ENCODE measurements around the gene BIRC2.

Gene BIRC2

DNA sequence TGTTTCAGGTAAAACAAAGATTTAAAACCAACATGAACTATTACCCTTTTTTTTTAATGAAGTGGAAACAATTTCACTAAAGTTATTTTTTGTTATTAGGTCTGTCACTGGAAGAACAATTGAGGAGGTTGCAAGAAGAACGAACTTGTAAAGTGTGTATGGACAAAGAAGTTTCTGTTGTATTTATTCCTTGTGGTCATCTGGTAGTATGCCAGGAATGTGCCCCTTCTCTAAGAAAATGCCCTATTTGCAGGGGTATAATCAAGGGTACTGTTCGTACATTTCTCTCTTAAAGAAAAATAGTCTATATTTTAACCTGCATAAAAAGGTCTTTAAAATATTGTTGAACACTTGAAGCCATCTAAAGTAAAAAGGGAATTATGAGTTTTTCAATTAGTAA, 30.9 kb downstream of the BIRC2 start:
- DNase-seq: no peak

DNA sequence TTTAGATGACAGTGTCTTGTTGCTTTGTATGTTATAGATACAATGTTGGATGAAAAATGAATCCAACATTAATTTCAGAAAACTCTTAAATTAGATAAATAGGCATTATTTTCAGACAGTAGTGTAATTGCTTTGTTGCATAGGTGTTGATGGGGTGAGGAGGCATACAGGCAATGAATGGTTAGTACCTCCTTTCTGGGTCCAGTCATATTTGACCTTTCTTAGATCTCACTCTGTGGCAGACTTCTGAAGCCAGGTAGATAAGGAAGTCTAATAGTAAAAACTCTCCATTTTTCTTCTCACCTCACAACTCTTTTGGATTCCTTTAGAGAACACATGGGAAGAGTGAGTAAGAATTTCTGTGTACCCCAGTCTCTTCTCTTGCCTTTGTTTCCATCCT, 31.8 kb downstream of the BIRC2 start:
- no peak for DNase-seq

DNA sequence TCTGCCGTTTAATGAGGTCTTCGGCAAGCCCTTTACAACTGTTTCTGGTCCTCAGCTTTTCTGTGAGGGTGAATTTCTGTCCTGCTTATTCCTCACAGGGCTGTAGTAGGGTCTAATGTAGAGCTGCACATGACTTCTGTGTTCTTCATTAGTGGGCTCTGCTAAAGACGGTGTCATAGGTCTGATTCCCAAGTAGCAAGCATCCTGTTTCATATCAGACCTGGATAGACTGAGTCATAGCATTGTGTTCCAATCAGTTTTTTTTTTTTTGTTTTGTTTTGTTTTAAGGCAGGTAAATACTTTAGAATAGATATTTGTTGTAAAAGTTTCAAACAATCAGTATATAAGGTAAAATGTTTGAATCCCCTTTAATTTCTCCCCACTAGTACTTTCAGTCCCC, 35.4 kb downstream of the BIRC2 start:
- no peak for DNase-seq

DNA sequence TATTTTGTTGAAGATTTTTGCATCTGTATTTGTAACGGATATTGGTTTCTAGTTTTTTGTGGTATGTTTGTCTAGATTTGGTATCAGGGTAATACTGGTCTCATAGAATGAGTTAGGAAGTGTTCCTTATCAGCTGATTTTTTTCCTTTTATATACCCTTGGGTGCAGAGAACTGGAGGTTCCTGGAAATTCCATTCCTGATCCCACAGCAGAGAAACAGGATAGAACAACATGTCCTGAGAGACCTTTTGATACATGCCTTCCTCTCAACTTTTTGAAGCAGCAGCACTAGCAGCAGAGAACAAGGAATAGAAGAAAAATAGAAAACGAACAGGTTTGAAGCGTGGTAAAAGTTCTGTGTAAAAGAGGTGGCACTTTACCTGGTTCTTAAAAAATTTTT, 36.8 kb downstream of the BIRC2 start:
- DNase-seq: no peak

DNA sequence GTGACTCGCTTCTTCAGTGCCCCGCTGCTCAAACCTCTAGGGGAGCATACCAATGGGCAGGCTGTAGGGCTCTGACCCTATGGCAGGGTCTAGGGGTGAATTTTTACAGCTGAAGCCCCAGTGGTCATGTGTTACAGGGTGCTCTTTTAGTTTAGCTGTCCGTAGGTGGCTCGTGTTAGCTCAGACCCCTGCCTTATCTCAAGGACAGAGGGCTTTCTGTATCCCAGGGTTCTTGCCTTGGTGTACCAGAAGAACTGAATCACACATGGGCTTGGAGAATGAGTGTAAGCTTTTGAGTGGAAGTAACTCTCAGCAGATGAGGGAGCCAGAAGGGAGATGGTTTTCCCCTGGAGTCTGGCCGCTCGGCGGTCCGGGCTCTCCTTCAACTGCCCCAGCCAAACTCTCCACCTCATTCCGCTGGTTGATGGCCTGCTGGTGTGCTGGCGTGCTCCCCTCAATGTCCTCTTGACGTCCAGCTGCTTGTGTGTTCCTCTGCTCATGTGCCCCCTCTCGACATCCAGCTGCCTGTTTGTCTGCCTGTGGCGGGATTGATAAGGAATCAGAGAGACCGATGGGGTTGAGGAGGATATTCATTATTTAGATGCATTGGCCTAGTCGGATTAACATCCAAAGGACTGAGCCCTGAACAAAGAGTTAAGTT, 37.5 kb downstream of the BIRC2 start:
- DNase-seq: no peak

DNA sequence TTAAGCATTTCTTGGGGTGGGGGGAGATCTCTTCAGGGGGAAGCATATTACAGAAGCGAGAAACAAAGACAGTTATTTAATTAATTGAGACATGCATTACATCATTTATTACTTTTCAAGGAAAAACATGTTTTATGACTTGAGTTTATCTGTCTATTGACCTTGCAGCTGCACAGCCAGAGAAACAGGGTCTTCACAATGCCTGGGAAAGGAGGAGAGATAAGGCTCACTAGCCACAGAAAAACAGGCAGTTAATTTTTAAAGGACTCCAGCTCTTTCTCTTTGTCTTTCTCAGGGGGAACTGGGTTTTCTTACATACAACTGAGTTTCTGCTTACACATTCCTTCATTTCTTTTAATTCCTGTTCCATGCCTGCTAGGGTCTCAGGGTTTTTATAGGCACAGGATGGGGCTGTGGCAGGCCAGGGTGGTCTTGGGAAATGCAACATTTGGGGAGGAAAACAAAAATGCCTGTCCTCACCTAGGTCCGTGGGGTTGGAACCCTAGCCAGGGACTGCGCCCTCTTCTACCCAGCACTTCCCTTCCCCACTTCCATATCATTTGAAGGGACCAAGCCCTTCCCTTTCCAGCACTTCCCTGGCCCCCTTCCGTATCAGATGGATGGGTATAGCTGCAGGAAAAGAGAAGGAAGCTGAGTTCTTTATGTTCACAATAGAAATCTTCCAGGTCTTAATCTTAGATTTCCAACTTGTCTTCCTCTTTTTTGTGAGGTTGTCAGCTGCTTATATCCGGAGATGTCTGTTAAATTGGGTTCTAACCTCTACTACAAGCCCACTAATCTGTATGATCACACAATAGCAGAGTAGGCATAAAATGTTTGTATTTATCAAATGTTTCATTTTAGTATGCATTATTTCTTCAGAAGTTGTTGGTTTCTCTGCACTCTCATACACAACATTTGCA, 38.3 kb downstream of the BIRC2 start:
- no peak for DNase-seq

DNA sequence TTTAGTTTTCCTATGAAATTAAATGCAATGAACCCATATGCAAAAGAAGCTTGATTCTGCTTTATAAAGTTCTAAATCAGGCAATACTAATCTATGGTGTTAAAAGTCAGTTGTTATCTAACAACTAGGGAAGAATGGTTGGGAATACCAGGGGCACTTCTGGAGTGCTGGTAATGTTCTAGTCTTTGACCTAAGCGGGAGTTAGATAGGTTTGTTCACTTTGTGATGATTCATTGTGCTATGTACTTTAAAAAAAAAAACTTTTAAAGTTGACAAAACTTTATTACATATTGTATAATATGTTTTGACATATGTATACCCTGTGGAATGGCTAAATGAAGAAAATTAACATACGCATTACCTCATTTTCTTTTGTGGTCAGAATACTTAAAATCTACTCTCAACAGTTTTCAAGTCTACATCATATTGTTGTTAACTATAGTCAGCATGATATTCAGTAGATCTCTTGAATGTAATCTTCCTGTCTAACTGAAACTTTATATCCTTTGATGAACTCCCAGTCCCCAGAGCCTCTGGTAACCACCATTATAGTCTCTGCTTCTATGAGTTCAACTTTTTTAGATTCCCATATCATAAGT, 39.2 kb downstream of the BIRC2 start:
- no peak for DNase-seq

DNA sequence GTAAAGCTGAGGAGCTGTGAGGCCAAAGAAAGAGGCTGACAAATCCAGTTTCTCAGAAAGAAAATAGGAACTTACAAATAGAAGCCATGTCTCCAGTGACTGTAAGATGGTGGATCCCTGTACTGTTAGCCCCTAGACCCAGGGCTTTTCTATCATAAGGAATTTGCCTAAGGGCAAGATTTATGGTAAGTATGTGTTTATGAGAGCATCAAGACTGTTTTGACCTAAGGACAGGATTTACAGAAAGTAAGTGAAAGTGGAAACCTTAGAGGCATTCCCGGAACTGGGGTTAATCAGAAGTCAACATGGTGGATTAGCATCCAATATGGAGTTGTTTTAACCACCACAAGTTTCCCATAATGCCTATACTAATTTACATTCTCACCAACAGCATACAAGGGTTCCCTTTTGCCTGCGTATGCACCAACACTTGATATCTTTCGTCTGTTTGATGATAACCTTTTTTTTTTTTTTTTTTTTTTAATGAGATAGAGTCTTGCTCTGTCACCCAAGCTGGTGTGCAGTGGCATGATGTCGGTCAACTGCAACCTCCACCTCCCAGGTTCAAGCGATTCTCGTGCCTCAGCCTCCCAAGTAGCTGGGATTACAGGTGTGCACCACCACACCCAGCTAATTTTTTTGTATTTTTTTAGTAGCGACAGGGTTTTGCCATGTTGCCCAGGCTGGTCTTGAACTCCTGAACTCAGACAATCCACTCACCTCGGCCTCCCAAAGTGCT, 40.2 kb downstream of the BIRC2 start:
- DNase-seq: no peak

DNA sequence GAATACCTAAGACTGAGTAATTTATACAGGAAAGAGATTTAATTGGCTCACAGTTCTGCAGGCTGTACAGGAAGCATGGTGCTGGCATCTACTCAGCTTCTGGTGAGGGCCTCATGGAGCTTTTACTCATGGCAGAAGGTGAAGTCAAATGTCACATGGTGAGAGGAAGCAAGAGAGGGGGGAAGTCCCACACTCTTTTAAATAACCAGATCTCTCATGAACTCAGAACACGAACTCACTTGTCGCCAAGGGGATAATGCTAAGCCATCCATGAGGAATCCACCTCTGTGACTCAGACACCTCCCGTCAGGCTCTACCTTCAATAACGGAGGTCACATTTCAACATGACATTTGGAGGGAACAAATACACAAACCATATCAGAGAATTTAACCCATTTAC, 42.2 kb downstream of the BIRC2 start:
- DNase-seq: peak in 1 of 2 experiments; percentile 33

DNA sequence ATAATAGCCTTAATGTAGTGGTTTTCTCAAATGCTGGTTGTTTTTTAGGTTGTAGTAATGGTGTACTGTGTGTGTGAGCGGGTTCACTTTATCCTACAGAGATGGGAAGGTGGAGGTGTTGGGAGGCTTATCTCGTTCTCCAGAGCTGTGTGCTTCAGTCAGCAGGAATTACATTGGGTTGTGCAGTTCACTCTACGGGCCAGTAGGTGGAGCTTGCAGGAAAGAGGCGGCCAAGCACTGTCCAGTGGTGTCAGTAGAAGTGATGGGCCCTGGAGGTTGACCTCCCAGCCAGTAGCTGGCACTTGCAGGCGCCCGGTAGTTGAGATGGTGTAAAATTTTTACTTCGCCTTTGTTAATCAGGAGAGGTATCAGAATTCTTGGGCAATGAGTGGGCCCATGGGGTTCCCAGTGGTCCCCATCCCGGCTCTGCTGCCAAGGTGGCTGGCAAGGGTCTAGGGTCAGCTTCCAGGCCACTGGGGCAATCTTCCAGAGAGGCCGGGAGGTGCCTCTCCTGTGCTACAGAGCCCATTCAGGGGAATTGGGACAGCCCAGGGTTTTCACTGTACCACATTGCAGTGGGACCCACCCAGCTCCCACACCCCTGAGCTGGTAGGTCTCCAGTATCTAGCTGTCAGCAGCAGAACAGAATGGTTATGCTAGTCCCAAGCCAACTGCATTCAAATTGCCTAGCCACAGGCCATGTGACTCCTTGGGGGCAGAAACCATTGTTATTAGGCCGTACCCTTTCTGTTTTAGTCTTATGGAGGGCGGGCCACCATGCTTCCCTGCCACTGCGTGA, 43.9 kb downstream of the BIRC2 start:
- DNase-seq: peak; percentile 40 to 88

DNA sequence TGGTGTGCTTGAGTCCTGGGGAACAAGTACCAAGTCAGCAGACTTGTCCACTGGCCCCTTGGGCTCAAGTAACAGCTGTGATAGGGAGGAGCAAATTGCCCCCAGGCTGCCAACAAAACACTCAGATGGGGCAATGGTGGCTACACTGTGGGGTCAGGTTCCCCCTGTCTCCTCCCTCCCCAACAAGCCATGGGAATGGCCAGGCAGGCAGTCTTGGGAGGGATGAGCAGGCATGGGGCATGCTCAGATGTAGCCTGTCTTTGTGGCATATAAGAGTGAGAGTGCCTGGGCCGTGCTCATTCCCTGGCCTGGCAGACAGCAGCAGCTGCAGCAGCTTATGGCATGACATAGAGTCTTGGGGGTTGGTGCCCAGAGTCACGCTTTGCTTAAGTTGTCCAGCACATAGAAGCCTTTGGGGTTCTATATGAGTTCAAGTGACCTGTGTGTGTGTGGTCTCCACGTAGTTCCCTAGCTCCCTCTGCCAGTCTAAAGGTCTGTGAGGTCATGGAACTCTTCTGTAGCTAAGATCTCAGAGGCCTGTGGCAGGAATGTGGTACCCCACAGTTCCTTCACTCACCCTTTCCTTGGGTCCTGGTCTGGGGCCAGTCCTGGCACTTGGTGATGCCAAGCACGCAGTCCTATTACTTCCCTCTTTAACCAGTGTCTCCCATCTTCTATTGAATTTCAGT, 44.7 kb downstream of the BIRC2 start:
- DNase-seq: no peak

DNA sequence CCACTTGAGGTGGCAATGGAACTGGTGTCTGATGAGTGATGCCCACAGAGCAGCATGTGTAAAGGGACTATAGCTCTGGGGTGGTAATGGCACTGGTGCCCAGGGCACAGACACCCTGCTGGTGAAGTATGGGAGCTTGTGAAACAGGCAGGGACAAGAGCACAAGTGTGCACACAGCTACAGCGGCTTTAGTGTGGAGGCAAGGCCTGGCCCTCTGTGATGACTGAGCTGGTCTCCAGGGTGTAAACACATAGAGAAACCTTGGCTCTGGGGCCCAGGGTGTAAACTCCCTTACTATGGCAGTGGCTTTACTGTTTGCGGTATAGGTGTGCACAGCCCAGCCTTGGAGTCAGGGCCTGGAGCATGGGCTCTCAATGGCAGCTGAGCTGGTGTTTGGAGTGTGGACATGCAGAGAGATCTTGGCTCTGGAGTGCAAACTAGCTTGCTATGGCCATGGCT, 46.3 kb downstream of the BIRC2 start:
- no peak for DNase-seq

DNA sequence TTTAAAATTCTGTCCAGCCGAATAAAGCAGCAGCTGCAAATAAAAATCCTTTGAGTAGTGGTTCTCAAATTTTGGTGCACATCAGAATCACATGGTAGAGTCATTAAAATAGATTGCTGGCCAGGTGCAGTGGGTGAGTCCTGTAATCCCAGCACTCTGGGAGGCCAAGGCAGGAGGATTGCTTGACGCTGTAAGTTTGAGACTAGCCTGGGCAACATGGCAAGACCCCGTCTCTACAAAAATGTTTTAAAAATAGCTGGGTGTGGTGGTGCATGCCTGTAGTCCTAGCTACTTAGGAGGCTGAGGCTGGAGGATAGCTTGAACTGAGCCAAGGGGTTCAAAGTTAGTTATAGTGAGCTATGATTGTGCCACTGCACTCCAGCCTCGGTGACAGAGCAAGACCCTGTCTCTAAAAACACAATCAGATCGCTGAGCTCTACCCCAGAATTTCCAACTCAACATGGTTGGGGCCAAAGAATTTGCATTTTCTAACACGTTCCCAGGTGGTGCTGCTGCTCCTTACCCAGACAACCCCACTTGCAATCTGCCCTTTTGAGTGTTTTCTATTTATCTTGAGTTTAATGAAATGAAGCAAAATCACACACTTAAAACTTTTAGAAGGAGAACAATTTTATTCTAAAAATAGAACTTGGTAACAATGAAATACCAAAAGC, 48.8 kb downstream of the BIRC2 start:
- DNase-seq: no peak

DNA sequence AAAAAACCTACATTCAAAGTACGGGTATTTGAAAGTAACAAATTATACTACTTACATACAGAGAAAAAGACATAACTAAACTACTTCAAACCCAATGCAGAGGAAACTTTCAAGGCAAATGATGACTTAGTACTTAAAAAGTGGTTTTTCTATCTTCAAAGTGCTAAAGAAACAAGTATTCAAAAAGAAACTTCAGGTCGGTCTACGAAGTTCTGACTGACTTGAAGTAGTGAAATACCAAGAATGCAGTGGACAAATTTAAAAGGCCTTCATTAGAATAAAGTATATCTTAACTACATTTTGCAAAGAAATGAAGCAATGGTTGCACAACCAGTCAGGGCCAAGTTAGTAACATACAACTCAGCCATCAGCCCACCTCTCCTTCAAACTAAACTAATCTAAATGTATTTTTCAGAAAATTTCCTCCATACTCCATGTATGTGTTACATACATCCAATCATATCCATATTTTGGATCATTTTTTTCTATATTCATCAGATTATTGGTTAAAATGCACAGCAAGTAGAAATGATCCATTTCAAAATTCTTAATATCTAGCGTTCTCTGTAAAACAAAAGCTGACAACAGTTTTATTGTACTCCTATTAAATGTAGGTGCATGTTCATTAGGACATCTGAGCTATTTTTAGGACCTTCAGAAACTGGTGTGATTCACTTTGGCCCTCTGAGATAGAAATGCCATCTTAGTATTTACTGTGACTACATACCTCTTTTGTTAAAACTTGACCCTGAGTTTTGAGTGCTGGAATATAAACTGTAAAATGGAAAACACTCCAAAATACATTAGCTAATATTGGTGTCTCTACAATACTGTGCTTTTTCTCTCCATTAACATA, 49.9 kb downstream of the BIRC2 start:
- DNase-seq: no peak

DNA sequence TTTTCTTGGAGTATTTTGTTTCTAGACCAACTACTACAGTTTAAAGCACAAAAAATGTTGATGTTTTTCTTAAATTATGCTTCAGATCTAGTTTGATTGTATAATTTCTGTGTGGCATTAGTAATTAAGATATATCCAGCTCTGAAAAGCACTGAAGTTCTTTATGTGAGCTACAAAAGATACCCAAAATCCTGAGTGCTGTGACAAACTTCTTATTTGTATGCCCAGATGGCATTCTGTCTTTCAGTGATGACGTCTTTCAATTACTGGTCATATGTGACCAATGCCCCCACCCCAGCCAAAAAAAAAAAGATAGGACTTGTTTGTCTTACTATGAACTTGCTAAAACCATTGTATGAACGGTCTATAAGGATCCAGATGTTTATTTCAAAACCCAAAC, 51.3 kb downstream of the BIRC2 start:
- no peak for DNase-seq

DNA sequence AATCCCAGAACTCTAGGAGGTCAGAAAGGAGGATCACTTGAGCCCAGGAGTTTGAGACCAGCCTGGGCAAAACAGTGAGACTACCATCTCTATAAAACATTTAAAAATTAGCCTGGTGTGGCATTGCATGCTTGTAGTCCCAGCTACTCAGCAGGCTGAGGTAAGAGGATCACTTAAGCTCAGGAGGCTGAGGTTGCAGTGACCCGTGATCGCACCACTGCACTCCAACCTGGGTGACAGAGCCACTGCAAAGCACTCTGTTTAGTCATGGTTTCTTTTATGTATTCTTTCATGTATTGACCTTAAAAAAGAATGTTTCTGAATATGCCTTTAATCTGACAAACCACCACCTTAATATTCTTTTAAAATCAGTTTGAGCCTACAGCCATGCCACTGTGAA, 52.2 kb downstream of the BIRC2 start:
- DNase-seq: no peak

DNA sequence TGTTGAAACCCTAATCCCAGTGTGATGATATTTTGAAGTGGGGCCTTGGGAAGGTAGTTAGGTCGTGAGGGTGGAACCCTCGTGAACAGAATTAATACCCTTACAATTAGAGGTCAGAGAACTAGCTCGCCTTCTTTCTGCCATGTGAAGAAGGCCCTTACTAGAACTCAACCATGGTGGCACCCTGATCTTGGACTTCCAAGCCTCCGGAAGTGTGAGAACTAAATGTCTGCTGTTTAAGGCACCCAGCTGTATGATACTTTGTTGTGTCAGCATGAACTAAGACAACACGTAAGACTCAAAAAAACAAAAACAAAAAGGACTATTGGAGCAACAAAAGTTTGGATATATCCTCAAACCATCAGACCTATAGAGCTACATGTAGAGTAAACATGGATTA, 53.6 kb downstream of the BIRC2 start:
- DNase-seq: no peak

DNA sequence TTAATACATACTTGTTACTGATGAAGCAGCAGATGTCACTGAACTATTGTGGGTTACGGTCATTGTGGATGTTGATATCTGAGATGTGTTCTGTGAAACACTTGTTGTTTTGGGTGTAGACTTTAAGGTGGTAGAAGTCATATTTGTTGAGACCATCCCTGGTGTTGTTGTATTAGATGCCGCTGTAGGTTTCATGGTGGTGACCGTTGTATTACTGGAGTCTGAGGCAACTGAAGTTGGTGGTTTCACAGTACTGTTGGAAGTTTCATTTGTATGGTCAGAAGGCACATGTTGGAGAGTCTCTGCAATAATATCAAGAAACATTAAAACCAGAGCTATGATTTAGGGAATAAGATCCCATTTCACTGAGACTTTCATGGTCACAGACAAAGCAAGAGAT, 54.9 kb downstream of the BIRC2 start:
- no peak for DNase-seq

DNA sequence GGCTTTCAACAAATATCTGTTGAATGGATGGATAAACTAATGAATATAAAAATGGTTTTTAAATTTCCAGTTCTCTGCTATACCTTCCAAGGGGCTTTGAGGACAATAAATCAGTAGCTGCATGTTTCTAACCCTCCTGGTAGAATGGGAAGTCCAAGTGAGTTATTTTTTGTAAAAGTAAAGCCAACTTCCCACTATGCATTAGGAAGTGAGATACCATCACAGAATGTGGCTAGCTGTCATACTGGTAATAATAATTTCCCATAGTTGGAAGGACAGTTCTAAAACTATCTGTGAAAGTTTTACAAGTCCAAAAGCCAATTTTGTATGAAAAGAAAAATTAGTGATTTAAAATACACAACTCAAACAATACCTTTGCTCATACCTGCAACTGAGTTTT, 55.5 kb downstream of the BIRC2 start:
- no peak for DNase-seq

DNA sequence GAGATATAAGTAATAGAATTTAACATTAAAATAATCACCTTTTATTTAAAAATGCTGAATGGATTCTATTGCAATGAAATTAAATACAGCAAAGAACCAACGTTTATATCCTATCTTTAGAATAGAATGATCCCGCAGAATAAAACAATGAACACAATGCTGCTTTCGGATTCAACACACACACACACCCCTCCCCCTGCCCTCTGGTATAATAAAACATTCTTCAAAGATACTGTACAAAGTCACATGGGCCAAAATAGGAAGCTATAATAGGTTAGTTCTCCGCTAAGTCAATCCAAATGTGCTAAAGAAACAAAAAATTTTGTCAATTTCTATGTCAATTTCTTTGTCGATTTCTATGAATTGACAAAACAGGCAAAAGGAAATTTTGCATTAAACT, 58.5 kb downstream of the BIRC2 start:
- DNase-seq: no peak

Data from SW 1271 (cell line).